Germinal center (tissue), 1 donor: Measurements from ENCODE around the gene DCT.

Experiments
- DNase-seq: peaks from one replicate; pipeline ENCODE4 v3.0.0; 2012; ENCODE audit warnings: mixed read lengths, low spot score

The DCT gene

DNA sequence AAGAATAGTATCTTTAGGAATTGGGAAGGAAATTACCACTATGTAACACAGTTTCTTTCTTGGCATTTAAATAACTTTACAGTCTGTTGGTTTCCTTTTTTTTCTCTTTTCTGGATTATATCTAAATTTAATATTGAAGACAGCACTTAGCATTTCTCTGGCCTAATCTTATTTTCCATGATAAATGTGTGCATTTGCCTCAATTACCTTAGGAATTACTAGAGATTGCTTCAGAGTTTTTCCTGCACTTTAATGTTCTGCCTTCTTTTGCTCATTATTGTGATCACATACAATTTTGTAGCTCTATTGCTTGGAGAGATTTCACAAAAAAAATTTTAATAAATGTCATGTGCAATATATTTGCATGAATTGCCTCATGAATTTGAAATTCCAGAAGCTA lies 25.1 kb downstream of the DCT start:
- DNase-seq: no peak

GRCh38 chr13:94444826-94445225 lies 34.7 kb downstream of the DCT start:
- no peak for DNase-seq

DNA sequence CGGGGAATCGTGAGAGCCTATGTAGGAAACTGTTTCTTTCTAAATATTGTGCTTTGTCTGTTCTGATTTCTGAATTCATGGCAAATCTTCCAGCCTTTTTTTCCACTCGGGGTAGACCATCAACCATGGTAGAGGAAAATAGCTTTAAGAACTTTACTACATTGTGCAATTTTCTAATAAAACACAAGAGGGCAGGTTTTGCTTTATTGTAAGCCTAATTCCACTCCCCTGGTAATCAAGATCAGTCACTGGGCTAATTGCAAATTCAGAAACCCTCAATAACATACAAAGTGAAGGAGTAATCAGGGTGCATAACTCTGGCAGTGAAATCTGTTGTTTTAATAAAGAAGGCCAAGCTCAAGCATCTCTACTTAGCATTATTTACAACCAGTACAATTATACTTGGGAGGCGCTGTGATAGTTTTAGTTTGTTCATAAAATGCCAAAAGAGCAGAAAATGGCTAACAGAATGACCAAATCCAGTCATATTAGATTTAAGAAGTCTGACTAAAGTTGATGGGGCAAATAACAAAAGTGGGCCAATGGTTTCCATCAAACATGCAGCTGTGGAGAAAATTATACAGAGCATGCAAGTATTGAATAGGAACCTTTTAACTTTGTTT lies 43.8 kb downstream of the DCT start:
- DNase-seq: peak; percentile 43

GRCh38 chr13:94433055-94433961 lies 46.2 kb downstream of the DCT start:
- DNase-seq: peak; percentile 4

DNA sequence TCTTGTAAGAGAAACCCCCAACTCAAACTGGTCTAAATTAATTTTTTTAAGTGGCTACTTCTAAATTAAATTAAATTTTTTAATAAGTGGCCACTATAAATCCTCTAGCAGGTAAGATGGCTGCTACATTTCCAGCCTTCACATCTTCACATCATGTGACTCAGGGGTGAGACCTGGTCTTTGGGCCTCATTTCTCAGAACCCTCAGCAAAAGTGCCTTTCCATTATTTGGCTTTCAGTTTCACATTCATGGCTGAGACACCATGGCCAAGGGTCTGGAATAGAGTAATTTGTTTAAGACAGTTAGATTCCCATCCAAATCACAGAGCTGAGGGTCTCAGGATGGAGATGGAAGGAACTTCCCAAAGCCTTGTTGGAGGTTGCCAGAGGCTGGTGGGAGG lies 47.5 kb downstream of the DCT start:
- DNase-seq: no peak

DNA sequence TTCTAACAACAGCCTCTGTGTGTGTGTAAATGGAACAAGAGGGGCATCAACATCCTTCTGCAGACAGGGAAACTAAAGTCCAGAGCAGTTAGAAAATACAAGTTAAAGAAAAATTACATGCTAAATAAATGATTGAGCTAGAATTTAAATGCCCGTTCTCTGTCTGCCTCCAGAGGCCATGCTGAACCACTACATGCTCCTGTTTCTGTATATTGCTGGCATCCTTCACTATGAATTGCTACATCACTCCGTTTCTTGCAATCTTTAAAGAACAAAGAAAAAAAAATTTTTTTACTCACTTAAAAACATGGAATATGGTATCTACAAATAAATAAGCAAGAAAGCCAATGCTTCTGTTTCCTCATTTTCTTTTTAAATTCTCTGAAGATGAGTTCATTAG lies 47.9 kb downstream of the DCT start:
- no peak for DNase-seq

- DNase-seq: no peak
Measured at GRCh38 chr13:94427313-94427953, 52.0 kb downstream of the DCT start.

DNA sequence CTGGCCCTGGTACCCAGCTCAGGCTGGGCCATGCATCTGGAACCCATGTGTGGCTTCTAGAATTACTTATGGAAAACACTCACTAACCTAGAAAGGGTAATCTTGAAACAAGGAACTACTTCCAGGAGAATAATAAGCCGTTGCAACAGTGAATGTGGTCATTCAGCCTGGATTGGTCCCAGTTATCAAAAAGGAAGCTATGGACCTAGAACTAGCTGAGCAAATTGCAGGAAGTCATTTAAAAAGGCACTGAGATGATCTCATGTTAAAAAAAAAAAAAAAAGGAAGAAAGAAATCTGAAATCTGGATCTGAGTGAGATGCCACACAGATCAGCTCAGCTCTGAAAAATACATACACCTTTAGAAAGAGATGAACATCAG lies 59.6 kb downstream of the DCT start:
- no peak for DNase-seq

DNA sequence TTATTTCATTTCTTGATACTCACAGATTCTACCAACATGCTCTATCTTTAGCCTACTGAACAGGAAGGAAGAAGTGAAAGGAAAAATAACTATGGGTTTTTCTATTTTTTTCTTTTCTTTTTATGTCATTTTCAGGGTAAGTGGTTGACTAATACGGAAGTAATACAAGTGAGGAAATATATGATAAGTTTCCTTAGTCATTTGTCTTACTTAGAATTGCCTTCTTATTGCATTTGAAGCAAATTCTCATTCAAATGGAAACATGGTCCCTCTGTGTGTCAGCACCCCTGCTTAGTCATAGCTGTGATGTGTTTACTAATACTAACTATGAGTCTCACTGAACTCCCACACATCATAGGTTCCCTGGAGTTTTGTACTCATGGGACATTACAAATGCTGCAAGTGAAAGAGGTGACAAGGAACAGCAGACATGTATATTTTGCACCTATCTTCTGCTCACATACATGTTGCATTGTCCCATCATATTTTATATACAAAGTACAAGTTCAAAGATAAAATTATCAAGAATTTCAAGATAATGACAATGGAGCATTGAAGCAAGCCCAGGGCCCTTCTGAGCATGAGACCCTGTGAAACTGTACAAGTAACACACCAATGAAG lies 60.1 kb downstream of the DCT start:
- no peak for DNase-seq

- DNase-seq: no peak
Measured at GRCh38 chr13:94417294-94417693, 62.2 kb downstream of the DCT start.

DNA sequence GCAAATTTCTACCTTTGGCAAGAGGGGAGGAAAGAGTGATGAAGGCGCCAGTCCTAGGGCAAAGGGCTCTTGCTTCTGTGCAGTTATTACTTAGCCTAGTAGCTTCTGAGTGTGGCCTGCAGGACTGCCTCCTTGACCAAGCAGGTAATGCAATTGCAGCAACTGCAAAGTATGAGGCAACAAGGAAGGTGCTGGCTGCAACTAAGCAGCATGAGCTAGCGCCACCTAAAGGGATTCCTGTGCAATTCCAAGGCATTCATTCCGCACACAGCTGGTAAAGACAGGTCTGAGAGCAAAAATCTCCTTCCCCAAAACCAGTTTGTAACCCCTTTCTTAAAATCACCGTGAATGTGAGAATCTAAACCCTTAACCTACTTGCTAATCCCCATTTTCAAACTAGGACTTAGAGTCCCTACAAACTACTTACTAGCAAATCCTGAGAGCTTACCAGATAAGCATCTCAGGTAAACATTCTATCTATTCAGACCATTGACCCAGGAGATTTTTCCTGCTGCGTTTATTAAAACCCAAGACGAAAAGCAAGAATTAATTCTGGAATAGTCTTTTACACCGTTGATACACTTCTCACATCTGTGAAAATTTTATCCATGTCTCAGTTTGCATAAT lies 62.9 kb downstream of the DCT start:
- DNase-seq: no peak

- DNase-seq: no peak
Measured at GRCh38 chr13:94415500-94416237, 63.8 kb downstream of the DCT start.

- DNase-seq: no peak
Measured at GRCh38 chr13:94414708-94415107, 64.8 kb downstream of the DCT start.

DNA sequence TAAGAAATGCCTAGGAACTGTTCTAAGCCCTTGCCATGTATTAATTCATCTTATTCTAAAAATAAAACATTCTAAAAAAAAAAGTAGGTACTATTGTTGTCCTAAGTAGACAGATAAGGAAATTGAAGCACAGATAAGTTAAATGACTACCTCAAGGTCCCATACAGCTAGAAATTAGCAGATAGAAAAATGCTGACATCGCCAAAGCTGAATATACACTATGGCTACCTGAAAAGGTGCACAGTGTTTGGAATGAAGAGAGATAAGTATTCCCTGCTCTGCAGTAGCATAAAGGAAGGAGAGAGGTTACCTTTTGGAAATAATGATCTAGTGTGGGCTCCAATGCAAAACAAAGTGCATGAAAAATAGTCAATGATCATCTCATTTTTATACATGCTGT lies 65.3 kb downstream of the DCT start:
- no peak for DNase-seq

DNA sequence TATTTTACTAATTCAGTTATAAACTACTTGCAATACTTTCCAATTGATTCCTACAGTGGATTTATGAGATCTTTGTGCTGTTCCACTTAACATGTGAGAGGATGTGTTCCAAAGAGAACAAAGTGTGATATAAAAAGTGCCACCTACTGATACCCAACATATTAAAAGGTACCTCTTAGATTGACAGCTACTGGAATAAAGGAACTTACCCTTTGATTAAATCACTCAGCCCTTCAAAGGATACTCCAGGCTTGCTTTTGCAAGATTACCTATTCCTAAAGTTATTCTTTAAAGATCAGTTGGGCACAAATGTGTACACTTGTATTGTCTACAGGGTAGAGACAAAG lies 65.9 kb downstream of the DCT start:
- no peak for DNase-seq

- no peak for DNase-seq
Measured at GRCh38 chr13:94412870-94413597, 66.4 kb downstream of the DCT start.

GRCh38 chr13:94411747-94412146 lies 67.7 kb downstream of the DCT start:
- no peak for DNase-seq

- DNase-seq: no peak
Measured at GRCh38 chr13:94408314-94409036, 71.0 kb downstream of the DCT start.

- no peak for DNase-seq
Measured at GRCh38 chr13:94400874-94401273, 78.6 kb downstream of the DCT start.

- DNase-seq: no peak
Measured at GRCh38 chr13:94399812-94400211, 79.7 kb downstream of the DCT start.
